HepG2 (cell line): ENCODE measurements around the gene ATPAF1. TPM values are rescaled to one million over a fixed set of nuclear protein-coding genes. Genes with fewer than 3 reads are reported as not detected.
A peak's percentile ranks its signal among the peaks of the same experiment; 100 is the strongest.

Experiments used
- GFI1 ChIP-seq: sonication (generic); formaldehyde crosslinking; IDR thresholded peaks from 2 replicates; pipeline ENCODE4 v1.5.0; 2020; ENCODE audit warnings: missing genetic modification reagents, mild to moderate bottlenecking, borderline replicate concordance
- HNRNPL ChIP-seq: fragments of 200-400 bp; formaldehyde crosslinking; IDR thresholded peaks from 2 replicates; pipeline ENCODE4 v1.6.1; 2017; ENCODE audit warnings: mild to moderate bottlenecking, low read depth, low read length
- HNRNPLL ChIP-seq: fragments of 200-400 bp; formaldehyde crosslinking; IDR thresholded peaks from 2 replicates; pipeline ENCODE4 v1.6.1; 2017; ENCODE audit warnings: mild to moderate bottlenecking, low read depth, low read length; ENCODE audit not compliant: poor library complexity, severe bottlenecking
- KDM5A ChIP-seq: fragments of 200-600 bp; sonication (generic); IDR thresholded peaks from 2 replicates; pipeline ENCODE4 v1.7.0; 2018; ENCODE audit warnings: antibody characterized with exemption, mild to moderate bottlenecking, low read length, borderline replicate concordance
- MYC ChIP-seq: sonication (generic); formaldehyde crosslinking; IDR thresholded peaks from 2 replicates; pipeline ENCODE4 v1.9.0; 2021; ENCODE audit warnings: missing genetic modification reagents, borderline replicate concordance
- SOX5 ChIP-seq: IDR thresholded peaks from 2 replicates; pipeline ENCODE4 v1.6.1; 2016; ENCODE audit warnings: borderline replicate concordance
- SRSF4 ChIP-seq: fragments of 200-400 bp; formaldehyde crosslinking; IDR thresholded peaks from one replicate; pipeline ENCODE4 v1.6.1; 2018; ENCODE audit warnings: mild to moderate bottlenecking, low read depth, low read length, moderate library complexity; ENCODE audit not compliant: poor library complexity, severe bottlenecking
- STAG1 ChIP-seq: sonication (generic); formaldehyde crosslinking; IDR thresholded peaks from 2 replicates; pipeline ENCODE4 v1.4.0; 2020; ENCODE audit warnings: missing genetic modification reagents
- STAT5B ChIP-seq: sonication (generic); formaldehyde crosslinking; IDR thresholded peaks from 2 replicates; pipeline ENCODE4 v1.4.0; 2020; ENCODE audit warnings: missing genetic modification reagents
- TRAFD1 ChIP-seq: sonication (generic); formaldehyde crosslinking; IDR thresholded peaks from 2 replicates; pipeline ENCODE4 v1.5.1; 2020; ENCODE audit warnings: missing genetic modification reagents, mild to moderate bottlenecking, borderline replicate concordance
- YY1 ChIP-seq: IDR thresholded peaks from 2 replicates; pipeline ENCODE4 v1.6.1; 2011; ENCODE audit warnings: low read length, low read depth, moderate library complexity, mild to moderate bottlenecking; ENCODE audit not compliant: insufficient read depth, insufficient replicate concordance
- ZNF180 ChIP-seq: sonication (generic); formaldehyde crosslinking; IDR thresholded peaks from 2 replicates; pipeline ENCODE4 v1.4.0; 2020; ENCODE audit warnings: low read depth, missing genetic modification reagents, borderline replicate concordance
- ZNF234 ChIP-seq: sonication (generic); formaldehyde crosslinking; conservative IDR thresholded peaks from 2 replicates; pipeline ENCODE4 v1.5.1; 2020; ENCODE audit warnings: mild to moderate bottlenecking, missing genetic modification reagents
- ZNF546 ChIP-seq: sonication (generic); formaldehyde crosslinking; conservative IDR thresholded peaks from 2 replicates; pipeline ENCODE4 v1.8.1; 2023; ENCODE audit warnings: mild to moderate bottlenecking, missing genetic modification reagents
- ZNF841 ChIP-seq: sonication (generic); formaldehyde crosslinking; IDR thresholded peaks from 2 replicates; pipeline ENCODE4 v1.8.1; 2023; ENCODE audit warnings: missing genetic modification reagents, borderline replicate concordance
- polyA plus RNA-seq, 8 experiments: library from polyadenylated mRNA; depleted of rRNA in 3 of 8; stranded (reverse) in 7 of 8; unstranded in 1 of 8; fragments of >200 nt; fragmentation: Illumina TruSeq in 4 of 8; extraction: Trizol in 4 of 8; gene quantifications; 2 replicates each; pipeline versions ENCODE4 v1.2.1 to v1.2.3, GENCODE V29; 2011 to 2016; ENCODE audit warnings: low read depth in 4 of 8, missing spikeins in 1 of 8, mixed read lengths in 1 of 8; ENCODE audit not compliant: insufficient read depth in 1 of 8
- total RNA-seq, 5 experiments: library from RNA; depleted of rRNA; stranded (reverse); fragments of >200 nt; fragmentation: Illumina TruSeq; extraction: Trizol; gene quantifications; 2 replicates each; pipeline ENCODE4 v1.2.3, GENCODE V29; 2016; ENCODE audit warnings: low read depth in 1 of 5
- TF ChIP-seq, protein P1 (sequence below): sonication (generic); formaldehyde crosslinking; IDR thresholded peaks from 2 replicates; pipeline ENCODE4 v1.5.1; 2020; ENCODE audit warnings: mild to moderate bottlenecking, missing genetic modification reagents, borderline replicate concordance
- TF ChIP-seq, protein P2 (sequence below): sonication (generic); formaldehyde crosslinking; IDR thresholded peaks from 2 replicates; pipeline ENCODE4 v1.4.0; 2020; ENCODE audit warnings: missing genetic modification reagents, borderline replicate concordance
- TF ChIP-seq, protein P3 (sequence below): sonication (generic); formaldehyde crosslinking; IDR thresholded peaks from 2 replicates; pipeline ENCODE4 v1.5.1; 2020; ENCODE audit warnings: missing genetic modification reagents, mild to moderate bottlenecking, borderline replicate concordance

ATPAF1 gene
- total and polyA plus RNA-seq, 2 of the 13 experiments (the other 11 are each of a cell fraction or from before 2014, with no cell fraction given), result 66.6 to 76.7 TPM

DNA sequence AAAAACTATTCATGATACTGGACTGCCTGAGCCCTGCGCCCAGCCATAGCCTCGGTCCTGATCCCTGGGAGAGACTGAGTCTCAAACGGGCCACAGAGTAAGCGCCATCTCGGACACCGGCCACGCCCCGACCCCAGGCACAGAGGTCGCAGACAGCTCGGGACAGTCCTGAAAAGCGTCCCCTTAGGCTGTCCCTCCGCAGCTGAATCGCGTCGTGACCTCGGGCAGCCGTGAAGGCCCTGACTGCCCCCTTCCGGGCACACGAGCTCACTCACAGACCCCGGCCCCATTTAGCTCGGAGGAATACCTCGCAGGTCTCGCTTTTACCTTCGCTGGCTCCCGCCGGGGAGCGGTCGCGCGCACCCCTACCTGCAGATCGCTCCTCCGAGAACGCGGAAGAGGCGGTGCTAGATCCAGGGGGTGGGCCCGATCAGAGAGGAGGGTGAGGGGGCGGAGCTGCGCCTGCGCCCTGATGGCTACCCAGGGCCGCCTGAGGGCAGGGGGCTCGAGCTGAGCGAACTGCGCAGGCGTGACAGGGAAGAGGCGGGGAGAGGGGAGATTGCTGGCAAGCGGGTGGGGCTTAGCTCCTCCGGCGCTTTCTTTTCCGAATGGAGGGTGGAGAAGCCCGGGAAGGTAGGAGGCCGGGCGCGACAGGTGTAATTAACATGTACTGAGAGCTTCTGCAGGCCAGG, 64.2 kb downstream of the ATPAF1 start, which contains the start of gene MKNK1 (continued):
- TF ChIP-seq SOX5 (CRISPR knock-in tag) (peak; percentile 42; the same call in 1 of the 2 replicates), ZNF180 (CRISPR knock-in tag) (no peak), YY1 (no peak), KDM5A (peak; percentile 56; the same call in 1 of the 2 replicates), HNRNPLL (peak; percentile 64), TRAFD1 (CRISPR knock-in tag) (peak; percentile 25; the same call in 1 of the 2 replicates), STAG1 (CRISPR knock-in tag) (no peak), SRSF4 (no peak), ZNF234 (CRISPR knock-in tag) (no peak), ZNF546 (CRISPR knock-in tag) (no peak), MYC (peak; percentile 60; the same call in 1 of the 2 replicates), HNRNPL (no peak), GFI1 (CRISPR knock-in tag) (no peak), STAT5B (CRISPR knock-in tag) (no peak), ZNF841 (CRISPR knock-in tag) (no peak)
- TF ChIP-seq, protein P1, sequence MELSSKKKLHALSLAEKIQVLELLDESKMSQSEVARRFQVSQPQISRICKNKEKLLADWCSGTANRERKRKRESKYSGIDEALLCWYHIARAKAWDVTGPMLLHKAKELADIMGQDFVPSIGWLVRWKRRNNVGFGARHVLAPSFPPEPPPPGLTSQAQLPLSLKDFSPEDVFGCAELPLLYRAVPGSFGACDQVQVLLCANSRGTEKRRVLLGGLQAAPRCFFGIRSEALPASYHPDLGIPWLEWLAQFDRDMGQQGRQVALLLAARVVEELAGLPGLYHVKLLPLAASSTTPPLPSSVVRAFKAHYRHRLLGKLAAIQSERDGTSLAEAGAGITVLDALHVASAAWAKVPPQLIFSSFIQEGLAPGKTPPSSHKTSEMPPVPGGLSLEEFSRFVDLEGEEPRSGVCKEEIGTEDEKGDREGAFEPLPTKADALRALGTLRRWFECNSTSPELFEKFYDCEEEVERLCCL (CRISPR knock-in tag), result no peak
- TF ChIP-seq, protein P2, sequence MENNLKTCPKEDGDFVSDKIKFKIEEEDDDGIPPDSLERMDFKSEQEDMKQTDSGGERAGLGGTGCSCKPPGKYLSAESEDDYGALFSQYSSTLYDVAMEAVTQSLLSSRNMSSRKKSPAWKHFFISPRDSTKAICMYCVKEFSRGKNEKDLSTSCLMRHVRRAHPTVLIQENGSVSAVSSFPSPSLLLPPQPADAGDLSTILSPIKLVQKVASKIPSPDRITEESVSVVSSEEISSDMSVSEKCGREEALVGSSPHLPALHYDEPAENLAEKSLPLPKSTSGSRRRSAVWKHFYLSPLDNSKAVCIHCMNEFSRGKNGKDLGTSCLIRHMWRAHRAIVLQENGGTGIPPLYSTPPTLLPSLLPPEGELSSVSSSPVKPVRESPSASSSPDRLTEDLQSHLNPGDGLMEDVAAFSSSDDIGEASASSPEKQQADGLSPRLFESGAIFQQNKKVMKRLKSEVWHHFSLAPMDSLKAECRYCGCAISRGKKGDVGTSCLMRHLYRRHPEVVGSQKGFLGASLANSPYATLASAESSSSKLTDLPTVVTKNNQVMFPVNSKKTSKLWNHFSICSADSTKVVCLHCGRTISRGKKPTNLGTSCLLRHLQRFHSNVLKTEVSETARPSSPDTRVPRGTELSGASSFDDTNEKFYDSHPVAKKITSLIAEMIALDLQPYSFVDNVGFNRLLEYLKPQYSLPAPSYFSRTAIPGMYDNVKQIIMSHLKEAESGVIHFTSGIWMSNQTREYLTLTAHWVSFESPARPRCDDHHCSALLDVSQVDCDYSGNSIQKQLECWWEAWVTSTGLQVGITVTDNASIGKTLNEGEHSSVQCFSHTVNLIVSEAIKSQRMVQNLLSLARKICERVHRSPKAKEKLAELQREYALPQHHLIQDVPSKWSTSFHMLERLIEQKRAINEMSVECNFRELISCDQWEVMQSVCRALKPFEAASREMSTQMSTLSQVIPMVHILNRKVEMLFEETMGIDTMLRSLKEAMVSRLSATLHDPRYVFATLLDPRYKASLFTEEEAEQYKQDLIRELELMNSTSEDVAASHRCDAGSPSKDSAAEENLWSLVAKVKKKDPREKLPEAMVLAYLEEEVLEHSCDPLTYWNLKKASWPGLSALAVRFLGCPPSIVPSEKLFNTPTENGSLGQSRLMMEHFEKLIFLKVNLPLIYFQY (CRISPR knock-in tag), result no peak
- TF ChIP-seq, protein P3, sequence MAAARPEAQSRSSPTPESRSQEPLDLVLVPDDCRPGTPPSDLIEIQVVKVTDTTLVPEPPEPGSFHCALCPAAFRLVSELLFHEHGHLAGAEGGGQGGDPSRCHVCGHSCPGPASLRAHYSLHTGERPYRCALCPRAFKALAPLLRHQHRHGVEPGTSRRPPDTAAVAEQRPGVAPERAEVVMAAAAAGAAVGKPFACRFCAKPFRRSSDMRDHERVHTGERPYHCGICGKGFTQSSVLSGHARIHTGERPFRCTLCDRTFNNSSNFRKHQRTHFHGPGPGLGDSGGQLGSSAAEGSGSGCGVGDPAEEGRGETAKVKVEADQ (CRISPR knock-in tag), result no peak
